Activated T-helper 1 cell treated with anti-CD3 and anti-CD28 coated beads, Interleukin-2, amount 50 U/mL, for 16 hours (primary cell): Measurements from ENCODE around the gene RANBP6.

Experiments used
- DNase-seq, 2 donors: peaks; one replicate each; pipeline ENCODE4 v3.0.0-alpha.2; 2020; ENCODE audit warnings: low read depth in 1 of 2, low spot score in 1 of 2

RANBP6 gene

GRCh38 chr9:6007058-6007769, 8.2 kb downstream of the RANBP6 start:
- DNase-seq, result peak; percentile 91 to 93

- DNase-seq, result no peak
Measured at GRCh38 chr9:6006749-6007057, 8.7 kb downstream of the RANBP6 start.

GRCh38 chr9:6000955-6001354, 14.5 kb downstream of the RANBP6 start:
- no peak for DNase-seq

DNA sequence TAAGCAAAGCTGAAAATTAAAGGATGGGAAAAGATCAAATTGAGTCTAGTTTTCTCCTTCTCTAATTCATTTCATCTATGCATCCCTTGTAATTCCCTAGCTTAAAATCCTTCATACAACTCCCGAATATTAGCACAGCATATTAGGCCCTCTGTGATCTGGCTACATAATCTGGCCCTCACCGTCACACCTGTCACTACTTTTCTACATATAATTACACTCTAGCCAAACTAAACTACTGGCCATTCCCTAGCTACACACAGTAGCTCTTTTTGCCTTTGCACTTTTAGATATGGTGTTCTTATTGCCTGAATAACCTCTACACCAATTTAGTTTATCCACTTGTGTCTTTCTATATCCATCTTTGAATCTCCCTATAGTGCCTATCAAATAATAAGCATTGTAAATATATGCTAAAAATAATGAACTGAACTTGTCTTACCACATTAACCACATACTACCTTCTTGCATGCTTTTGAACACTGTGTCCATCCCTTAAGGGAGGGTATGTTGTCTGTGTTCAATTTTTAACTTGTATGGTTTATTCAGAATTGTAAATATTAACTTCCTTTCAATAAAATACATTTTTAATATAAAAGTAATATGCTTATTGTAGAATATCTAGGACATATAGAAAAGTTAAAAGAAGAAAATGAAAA, 15.9 kb downstream of the RANBP6 start:
- DNase-seq, result no peak

DNA sequence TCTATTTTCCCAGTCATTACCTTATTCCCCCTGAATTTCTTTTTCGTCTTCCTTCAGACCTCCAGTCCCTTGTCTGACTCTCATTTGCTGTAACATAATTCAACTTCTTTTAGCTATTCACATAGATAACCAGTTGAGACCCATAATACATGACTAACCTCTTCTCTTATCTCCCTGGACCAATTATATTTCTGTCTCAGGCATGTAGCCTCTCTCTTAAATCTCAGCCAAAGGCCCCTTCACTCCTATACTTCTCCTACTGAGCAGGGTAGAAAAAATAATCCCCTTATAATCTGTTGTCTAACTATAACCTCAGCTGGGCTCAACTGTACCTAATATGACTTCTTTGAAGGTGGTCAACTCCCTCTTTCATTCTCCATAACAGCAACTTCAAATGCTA, 20.9 kb downstream of the RANBP6 start:
- no peak for DNase-seq

- DNase-seq, result no peak
Measured at GRCh38 chr9:5988265-5988664, 27.2 kb downstream of the RANBP6 start.

GRCh38 chr9:5983042-5983441, 32.4 kb downstream of the RANBP6 start:
- no peak for DNase-seq

DNA sequence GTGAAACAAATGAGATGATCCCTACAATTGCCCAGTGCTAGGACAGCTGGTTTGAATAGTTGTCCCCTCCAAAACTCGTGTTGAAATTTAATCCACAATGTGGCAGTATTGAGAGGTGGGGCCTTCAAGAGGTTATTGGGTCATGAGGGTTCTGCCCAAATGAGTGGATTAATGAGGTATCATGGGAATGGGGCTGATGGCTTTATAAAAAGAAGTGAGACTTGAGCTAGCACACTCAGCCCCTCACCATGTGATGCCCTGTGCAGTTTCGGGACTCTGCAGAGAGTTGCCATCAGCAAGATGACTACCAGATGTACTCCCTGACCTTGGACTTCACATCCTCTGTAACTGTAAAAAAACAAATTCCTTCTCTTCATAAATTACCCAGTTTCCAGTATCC, 33.1 kb downstream of the RANBP6 start:
- DNase-seq, result no peak

- no peak for DNase-seq
Measured at GRCh38 chr9:5978523-5978922, 36.9 kb downstream of the RANBP6 start.

DNA sequence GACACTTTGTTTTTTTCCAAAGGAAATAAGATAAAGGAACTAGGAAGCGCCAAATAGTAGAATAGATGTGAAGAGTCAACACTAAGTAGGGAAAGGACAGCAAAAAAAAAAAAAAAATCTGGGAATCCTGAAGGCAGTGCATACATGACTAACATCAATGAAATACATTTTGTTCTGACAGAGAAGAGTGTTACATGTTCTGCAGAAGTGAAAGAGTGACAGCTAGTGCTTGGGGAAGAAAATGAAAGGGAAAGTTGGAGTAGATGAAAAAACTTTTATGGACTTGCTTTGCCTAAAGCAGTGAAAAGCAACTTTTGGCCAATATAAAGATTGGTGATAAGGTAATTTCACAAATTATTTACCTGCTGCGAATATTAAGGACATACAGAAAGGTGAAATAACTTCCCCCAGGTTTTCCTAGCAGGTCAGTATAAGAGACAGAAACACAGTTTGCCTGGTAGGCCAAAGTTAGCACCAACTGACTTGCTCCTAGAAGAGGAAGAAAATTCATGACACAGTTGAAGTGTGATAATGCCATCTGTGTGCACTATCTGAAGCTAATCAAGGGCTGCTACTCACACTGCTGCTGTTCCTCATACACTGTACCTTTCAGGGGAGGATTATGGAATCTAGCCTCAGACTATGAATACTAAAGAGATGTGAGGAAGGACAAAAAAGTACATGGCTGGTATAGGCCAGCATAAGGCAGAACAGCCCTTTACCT, 38.6 kb downstream of the RANBP6 start:
- no peak for DNase-seq

DNA sequence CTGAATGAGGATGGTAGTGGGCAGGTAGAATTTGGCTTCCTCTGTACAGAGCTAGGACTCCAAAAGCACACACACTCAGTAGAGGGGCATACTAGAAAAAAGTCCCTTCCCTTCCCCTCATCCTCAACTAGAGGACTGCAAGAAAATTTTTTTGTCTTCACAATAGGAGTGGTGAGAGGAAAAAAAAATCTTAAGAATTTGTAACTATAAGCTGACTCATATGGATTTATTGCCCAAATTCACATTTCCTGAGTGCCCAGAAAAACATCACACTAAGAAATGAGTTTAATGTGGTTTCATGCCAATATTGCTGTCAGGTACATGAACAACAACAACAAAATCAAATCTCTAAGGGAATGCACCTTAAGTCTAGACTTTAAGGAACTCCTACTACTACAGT, 43.7 kb downstream of the RANBP6 start:
- DNase-seq, result no peak
